Measurements from ENCODE around the gene PSMD1. TPM values are rescaled to one million over a fixed set of nuclear protein-coding genes. Genes with fewer than 3 reads are reported as not detected.

The PSMD1 gene
- total RNA-seq: 100 to 1,000 TPM; 106 TPM

DNA sequence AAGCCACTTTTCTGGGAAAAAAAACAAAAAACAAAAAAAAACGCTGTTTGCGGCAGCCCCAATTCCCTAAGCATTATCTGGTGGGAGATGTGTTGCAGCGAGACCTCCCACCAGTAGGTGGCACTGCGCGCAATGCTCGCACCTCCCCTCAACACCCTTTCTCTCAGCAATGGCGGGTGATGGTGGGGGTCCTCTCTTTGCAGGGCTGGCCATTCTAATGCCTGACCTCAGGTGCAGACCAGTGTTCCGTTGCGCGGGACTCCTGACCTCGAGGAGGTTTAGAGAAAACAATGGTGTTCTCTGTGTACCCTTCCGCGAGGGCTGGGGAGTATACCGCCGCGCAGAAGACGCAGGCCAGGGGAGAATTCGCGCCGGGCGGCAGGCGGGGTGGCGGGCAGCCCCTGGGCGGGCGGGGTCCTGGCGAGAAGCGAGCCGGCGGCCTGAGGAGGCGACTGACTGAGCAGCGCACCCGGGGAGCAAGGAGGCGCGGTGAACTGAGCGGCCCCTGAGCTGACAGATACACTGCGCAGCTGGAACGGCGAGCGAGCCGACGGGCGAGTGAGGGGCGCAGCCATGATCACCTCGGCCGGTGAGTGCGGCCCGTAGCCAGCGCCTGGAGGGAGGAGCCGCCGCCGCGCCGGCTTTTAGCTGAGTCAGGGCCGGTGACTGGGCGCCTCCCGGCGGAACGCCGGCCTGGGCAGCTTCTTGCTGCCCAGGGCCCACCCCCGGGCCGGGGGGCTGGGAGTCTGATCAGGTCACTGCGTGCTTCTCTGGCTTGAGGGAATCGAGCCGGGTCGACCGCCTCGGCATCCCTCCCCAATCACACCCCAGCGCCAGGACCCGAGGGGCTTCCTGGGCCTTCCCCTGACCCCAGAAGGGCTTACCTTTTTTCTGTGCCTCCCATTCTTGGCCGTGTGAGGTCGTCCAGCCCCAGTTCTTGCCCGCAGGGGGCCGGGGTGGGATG is at the start of gene PSMD1:
PSMD1 (plus strand) TSS at position 415 of the 964 bp plus-strand sequence; CDS start at position 574, 159 bp downstream.
- Mint-ChIP-seq H3K27me3 (ENCODE audit: low read depth) (peaks cover 2% of the 10 kb centered on the region), H3K4me1 (ENCODE audit: low read depth) (peaks cover 46% of the 10 kb centered on the region), H3K36me3 (ENCODE audit: low read depth) (peaks cover 3% of the 10 kb centered on the region), H3K4me3 (peak within 1 kb of the TSS; percentile 97), H3K9me3 (no peaks in the 10 kb centered on the region), H3K27ac (peak within 1 kb of the TSS; percentile 100)
- DNase-seq: peak; percentile 96
- intact Hi-C loops (cut with micrococcal nuclease): loop anchor here (1.0 to 5.0 kb wide), 8 partner anchors 134 to 725 kb away; partner anchors contain the start of genes ITM2C, NCL, PDE6D and SP100
- CTCF ChIA-PET: interaction anchor here (1.0 to 1.4 kb wide), 3 partner anchors 26 to 232 kb away, joined by 3 read pairs; no protein-coding TSS in a partner anchor

DNA sequence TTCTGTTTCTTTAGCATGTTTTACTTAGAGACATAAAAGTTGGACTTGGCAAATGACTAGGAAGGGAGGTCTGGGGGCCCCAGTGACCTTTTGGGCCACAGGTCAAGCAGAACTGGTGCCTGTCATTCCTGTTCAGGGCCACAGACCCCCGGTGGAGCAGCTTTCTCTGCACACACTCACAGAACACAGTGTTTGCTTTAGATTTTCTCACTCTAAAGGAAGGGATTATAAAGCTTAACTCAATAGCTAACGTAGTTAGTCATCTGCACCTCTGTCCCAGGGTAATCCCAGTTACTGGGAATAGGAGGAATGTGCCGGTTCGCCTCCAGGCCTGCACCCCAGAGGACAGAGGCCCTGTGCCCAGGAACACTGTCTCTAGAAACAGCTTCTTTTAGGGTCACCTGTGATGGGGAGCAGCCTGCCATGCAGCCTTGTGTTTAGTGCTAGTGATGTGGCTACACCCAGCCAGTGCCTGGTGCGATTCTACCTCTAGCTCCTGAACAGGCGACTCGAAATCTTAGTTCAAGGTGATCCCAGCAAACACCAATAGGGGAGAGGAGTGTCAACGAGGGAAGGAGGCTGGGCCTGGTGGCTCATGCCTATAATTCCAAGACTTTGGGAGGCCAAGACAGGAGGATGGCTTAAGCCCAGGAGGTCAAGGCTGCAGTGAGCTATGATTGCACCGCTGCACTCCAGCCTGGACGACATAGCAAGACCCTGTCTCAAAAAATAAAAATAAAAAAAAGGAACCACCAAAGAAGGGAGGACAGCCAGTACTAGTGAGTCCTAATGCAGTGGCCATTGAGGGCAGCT is 49.2 kb upstream of the PSMD1 start:
- DNase-seq: no peak
- H3K4me3 Mint-ChIP-seq: no peak overlapping the region
- intact Hi-C loops (cut with micrococcal nuclease): no loop called here
- CTCF ChIA-PET: interaction anchor here (1.1 kb wide), 1 partner anchor 20 kb away, joined by 4 read pairs; no protein-coding TSS in a partner anchor
- H3K27me3 Mint-ChIP-seq (ENCODE audit: low read depth): peaks cover under 1% of the 10 kb centered on the region
- H3K4me1 Mint-ChIP-seq (ENCODE audit: low read depth): no peaks in the 10 kb centered on the region
- H3K36me3 Mint-ChIP-seq (ENCODE audit: low read depth): no peaks in the 10 kb centered on the region
- no peak overlapping the region for H3K27ac Mint-ChIP-seq
- peaks cover 8% of the 10 kb centered on the region for H3K9me3 Mint-ChIP-seq

- Mint-ChIP-seq H3K27me3 (ENCODE audit: low read depth) (peaks cover 3% of the 10 kb centered on the region), H3K9me3 (peaks cover 8% of the 10 kb centered on the region), H3K4me1 (ENCODE audit: low read depth) (no peaks in the 10 kb centered on the region), H3K4me3 (no peak overlapping the region), H3K27ac (no peak overlapping the region), H3K36me3 (ENCODE audit: low read depth) (no peaks in the 10 kb centered on the region)
- CTCF ChIA-PET: interaction anchor here (0.6 to 1.1 kb wide), 2 partner anchors 21 to 510 kb away, joined by 4 to 7 read pairs; no protein-coding TSS in a partner anchor
- intact Hi-C loops (cut with micrococcal nuclease): no loop called here
- DNase-seq: no peak
These were observed 48.5 kb upstream of the PSMD1 start for GRCh38 chr2:231008131-231008530.

DNA sequence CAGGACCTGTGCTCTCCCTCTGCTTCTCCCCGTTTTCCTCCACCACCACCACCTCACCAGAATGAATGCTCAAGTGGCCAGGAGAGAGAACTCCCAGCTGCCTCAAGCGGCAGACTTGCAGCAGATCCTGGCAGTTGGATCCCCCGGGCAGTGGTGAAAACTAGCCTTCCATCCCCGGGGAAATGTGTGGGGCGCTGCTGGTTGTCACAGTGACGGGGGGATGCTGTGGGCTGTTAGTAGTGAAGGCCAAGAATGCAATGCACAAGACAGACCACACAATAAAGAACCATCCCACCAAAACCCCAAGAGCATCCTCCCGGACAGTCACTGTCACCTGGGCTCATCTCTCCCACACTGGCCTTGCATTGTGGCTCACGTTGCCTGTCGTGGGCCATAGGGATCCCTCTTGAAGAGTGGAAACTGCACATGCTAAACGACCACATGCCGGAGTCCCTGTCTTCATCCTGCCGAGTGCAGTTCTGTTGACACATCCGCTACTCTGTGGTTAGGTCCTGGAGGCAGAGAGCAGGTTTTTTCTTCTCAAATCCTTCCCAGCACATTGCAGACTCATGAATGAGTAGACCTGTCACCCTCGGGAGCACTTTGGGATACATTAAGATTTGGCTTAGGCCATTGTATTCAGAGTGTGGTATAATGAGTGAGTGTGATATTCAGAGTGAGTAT is 47.3 kb upstream of the PSMD1 start:
- DNase-seq: no peak
- no peaks in the 10 kb centered on the region for H3K4me1 Mint-ChIP-seq (ENCODE audit: low read depth)
- H3K27ac Mint-ChIP-seq: no peak overlapping the region
- CTCF ChIA-PET: no interaction called here
- peaks cover 3% of the 10 kb centered on the region for H3K27me3 Mint-ChIP-seq (ENCODE audit: low read depth)
- H3K9me3 Mint-ChIP-seq: peaks cover 8% of the 10 kb centered on the region
- intact Hi-C loops (cut with micrococcal nuclease): no loop called here
- H3K4me3 Mint-ChIP-seq: no peak overlapping the region
- H3K36me3 Mint-ChIP-seq (ENCODE audit: low read depth): no peaks in the 10 kb centered on the region

DNA sequence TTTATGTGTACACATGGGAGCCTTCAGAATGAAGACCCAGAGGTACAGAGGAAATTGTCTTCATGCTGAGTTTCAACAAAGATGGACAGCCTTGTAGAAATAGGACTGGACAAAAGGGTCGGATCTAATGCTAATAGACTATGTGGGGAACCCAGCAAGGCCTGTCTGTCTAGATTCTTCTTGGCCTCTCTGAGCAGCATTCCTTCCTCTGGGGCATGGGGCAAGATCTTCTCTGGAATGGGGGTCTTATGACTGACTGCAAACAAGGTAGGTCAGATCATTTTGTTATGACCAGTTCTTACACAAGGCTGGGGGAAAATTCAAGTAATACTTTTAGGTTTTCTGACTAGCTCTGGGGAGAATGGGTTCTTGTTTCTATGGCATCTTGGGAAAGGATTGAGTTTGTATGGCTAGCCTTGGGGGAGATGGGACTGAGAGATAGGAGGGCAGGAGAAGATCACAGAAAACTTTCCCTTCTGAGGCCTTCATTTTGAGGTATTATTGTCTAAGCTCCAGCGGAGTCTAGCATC is 46.4 kb upstream of the PSMD1 start:
- Mint-ChIP-seq H3K36me3 (ENCODE audit: low read depth) (no peaks in the 10 kb centered on the region), H3K27ac (no peak overlapping the region), H3K4me3 (no peak overlapping the region), H3K27me3 (ENCODE audit: low read depth) (peaks cover 5% of the 10 kb centered on the region), H3K9me3 (peaks cover 3% of the 10 kb centered on the region), H3K4me1 (ENCODE audit: low read depth) (no peaks in the 10 kb centered on the region)
- intact Hi-C loops (cut with micrococcal nuclease): no loop called here
- CTCF ChIA-PET: no interaction called here
- no peak for DNase-seq

DNA sequence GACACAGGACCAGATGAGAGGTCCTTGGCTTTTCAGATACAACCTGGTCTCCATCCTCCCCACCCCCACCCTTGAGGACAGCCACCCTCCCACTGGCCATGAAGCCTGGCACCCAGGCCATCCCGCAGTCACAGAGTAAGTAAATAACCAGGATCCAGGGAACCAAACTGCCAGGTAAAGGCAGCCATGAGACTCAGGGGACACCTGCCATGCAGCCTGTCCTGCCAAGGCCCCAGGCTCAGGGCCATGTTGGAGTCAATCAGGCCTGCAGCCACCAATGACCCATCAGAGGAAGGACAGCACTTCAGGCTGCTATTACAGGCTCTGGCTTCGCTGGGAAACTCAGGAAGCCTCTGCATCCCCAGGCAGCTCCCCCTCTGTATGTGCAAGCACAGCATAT is 45.1 kb upstream of the PSMD1 start:
- no peaks in the 10 kb centered on the region for H3K9me3 Mint-ChIP-seq
- no peak for DNase-seq
- H3K27me3 Mint-ChIP-seq (ENCODE audit: low read depth): peaks cover 6% of the 10 kb centered on the region
- no peaks in the 10 kb centered on the region for H3K4me1 Mint-ChIP-seq (ENCODE audit: low read depth)
- no peaks in the 10 kb centered on the region for H3K36me3 Mint-ChIP-seq (ENCODE audit: low read depth)
- H3K4me3 Mint-ChIP-seq: no peak overlapping the region
- H3K27ac Mint-ChIP-seq: no peak overlapping the region
- intact Hi-C loops (cut with micrococcal nuclease): no loop called here
- CTCF ChIA-PET: no interaction called here

- Mint-ChIP-seq H3K4me3 (no peak overlapping the region), H3K4me1 (ENCODE audit: low read depth) (no peaks in the 10 kb centered on the region), H3K27me3 (ENCODE audit: low read depth) (peaks cover 9% of the 10 kb centered on the region), H3K27ac (no peak overlapping the region), H3K9me3 (no peaks in the 10 kb centered on the region), H3K36me3 (ENCODE audit: low read depth) (no peaks in the 10 kb centered on the region)
- DNase-seq: no peak
- intact Hi-C loops (cut with micrococcal nuclease): no loop called here
- CTCF ChIA-PET: no interaction called here
These were observed 44.2 kb upstream of the PSMD1 start for GRCh38 chr2:231012463-231012862.

DNA sequence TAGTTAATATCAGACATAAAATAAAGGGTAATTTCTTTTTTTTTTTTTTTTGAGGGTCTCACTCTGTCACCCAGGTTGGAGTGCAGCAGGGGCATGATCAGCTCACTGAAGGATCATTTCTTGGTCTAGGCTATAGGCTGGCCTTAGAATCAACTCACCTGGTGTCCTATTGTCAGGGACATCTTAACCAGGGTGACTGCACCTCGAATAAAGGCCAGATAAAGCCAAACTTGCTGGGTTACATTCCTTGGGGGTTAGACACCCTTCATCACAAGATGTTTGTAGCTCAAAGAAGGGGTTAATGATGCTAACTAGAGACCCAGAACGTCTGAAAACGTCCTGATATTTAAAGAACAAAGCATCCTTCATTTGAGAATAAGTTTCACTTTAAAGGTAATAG is 42.8 kb upstream of the PSMD1 start:
- no peaks in the 10 kb centered on the region for H3K4me1 Mint-ChIP-seq (ENCODE audit: low read depth)
- H3K27me3 Mint-ChIP-seq (ENCODE audit: low read depth): peaks cover 9% of the 10 kb centered on the region
- intact Hi-C loops (cut with micrococcal nuclease): no loop called here
- H3K4me3 Mint-ChIP-seq: no peak overlapping the region
- no peaks in the 10 kb centered on the region for H3K36me3 Mint-ChIP-seq (ENCODE audit: low read depth)
- no peaks in the 10 kb centered on the region for H3K9me3 Mint-ChIP-seq
- CTCF ChIA-PET: no interaction called here
- H3K27ac Mint-ChIP-seq: no peak overlapping the region
- DNase-seq: no peak

- Mint-ChIP-seq H3K36me3 (ENCODE audit: low read depth) (no peaks in the 10 kb centered on the region), H3K4me3 (no peak overlapping the region), H3K27ac (no peak overlapping the region), H3K27me3 (ENCODE audit: low read depth) (peaks cover 9% of the 10 kb centered on the region), H3K9me3 (no peaks in the 10 kb centered on the region), H3K4me1 (ENCODE audit: low read depth) (no peaks in the 10 kb centered on the region)
- intact Hi-C loops (cut with micrococcal nuclease): no loop called here
- CTCF ChIA-PET: interaction anchor here (1.0 kb wide), 1 partner anchor 38 kb away, joined by 3 read pairs; no protein-coding TSS in a partner anchor
- DNase-seq: no peak
These were observed 41.2 kb upstream of the PSMD1 start for GRCh38 chr2:231015478-231015877.

DNA sequence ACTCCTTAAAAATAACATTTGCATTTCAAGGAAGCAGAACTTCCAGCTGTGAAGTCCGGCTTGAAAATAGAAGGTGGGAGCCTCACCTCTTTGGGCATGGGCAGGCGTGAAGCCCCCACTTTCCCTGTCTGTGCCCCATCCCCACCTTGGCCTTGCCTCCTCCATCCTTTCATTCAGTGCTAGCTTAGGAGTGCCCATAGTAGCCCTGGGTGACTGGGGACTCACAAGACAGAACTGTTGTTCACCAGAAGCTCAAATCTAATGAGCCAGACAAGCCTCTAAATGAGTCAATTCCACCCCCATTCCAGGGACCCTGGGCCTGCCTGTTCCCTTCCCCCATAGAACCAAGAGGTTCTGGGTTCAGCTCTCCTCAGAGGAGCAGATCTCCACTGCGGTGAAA is 40.7 kb upstream of the PSMD1 start:
- Mint-ChIP-seq H3K4me1 (ENCODE audit: low read depth) (no peaks in the 10 kb centered on the region), H3K4me3 (no peak overlapping the region), H3K9me3 (no peaks in the 10 kb centered on the region), H3K36me3 (ENCODE audit: low read depth) (no peaks in the 10 kb centered on the region), H3K27ac (no peak overlapping the region), H3K27me3 (ENCODE audit: low read depth) (peaks cover 9% of the 10 kb centered on the region)
- CTCF ChIA-PET: interaction anchor here (1.0 kb wide), 1 partner anchor 37 kb away, joined by 3 read pairs; no protein-coding TSS in a partner anchor
- intact Hi-C loops (cut with micrococcal nuclease): no loop called here
- no peak for DNase-seq

- no peak overlapping the region for H3K4me3 Mint-ChIP-seq
- no peak for DNase-seq
- no peaks in the 10 kb centered on the region for H3K9me3 Mint-ChIP-seq
- no peaks in the 10 kb centered on the region for H3K36me3 Mint-ChIP-seq (ENCODE audit: low read depth)
- CTCF ChIA-PET: interaction anchor here (1.0 kb wide), 1 partner anchor 36 kb away, joined by 3 read pairs; no protein-coding TSS in a partner anchor
- H3K27me3 Mint-ChIP-seq (ENCODE audit: low read depth): peaks cover 9% of the 10 kb centered on the region
- H3K27ac Mint-ChIP-seq: no peak overlapping the region
- intact Hi-C loops (cut with micrococcal nuclease): no loop called here
- no peaks in the 10 kb centered on the region for H3K4me1 Mint-ChIP-seq (ENCODE audit: low read depth)
These were observed 40.0 kb upstream of the PSMD1 start for GRCh38 chr2:231016566-231017230.

Measured in activated naive CD4-positive, alpha-beta T cell treated with anti-CD3 and anti-CD28 coated beads for 36 hours (primary cell).